ENCODE measurements around the gene EFCC1. TPM values are rescaled to one million over a fixed set of nuclear protein-coding genes. Genes with fewer than 3 reads are reported as not detected.

Gene EFCC1
- total RNA-seq, 2 donors from 2014 or later = 0.31 to 0.93 TPM

- no peak for TF ChIP-seq CTCF (conservative IDR thresholded peaks at IDR 0.05)
- peaks cover 81% of the 10 kb centered on the region for H3K27me3 Mint-ChIP-seq (ENCODE audit: insufficient read depth)
- peaks cover 60% of the 10 kb centered on the region for H3K27me3 ChIP-seq (ENCODE audit: control insufficient read depth, insufficient read depth, low read length, poor library complexity, severe bottlenecking)
- peaks cover 20% of the 10 kb centered on the region for H3K4me1 Mint-ChIP-seq
- 89 to 90% methylated on average over 17 to 19 of the region's 19 CpGs for WGBS, 2 experiments (ENCODE audit: insufficient coverage in 1 of 2, insufficient read length in 1 of 2)
- peak overlapping the region; percentile 63 for H3K4me3 Mint-ChIP-seq
- no peak overlapping the region for H3K27ac Mint-ChIP-seq
- H3K9me3 Mint-ChIP-seq = no peaks in the 10 kb centered on the region
- peak; percentile 51 for DNase-seq
- H3K4me1 ChIP-seq (ENCODE audit: control insufficient read depth, insufficient read depth, low read length) = peaks cover 13% of the 10 kb centered on the region
- H3K36me3 ChIP-seq (ENCODE audit: control insufficient read depth, insufficient read depth, low read length) = no peaks in the 10 kb centered on the region
- no peak overlapping the region for H3K27ac ChIP-seq (ENCODE audit: low read depth, low read length)
- no peak overlapping the region for H3K4me3 ChIP-seq (ENCODE audit: low read length)
- no peak overlapping the region for H3K9ac ChIP-seq (ENCODE audit: extremely low read depth, low read length, poor library complexity, severe bottlenecking)
- no peaks in the 10 kb centered on the region for H3K36me3 Mint-ChIP-seq (ENCODE audit: low read depth)
- no peaks in the 10 kb centered on the region for H3K9me3 ChIP-seq (ENCODE audit: control insufficient read depth, low read length)
These were observed 6.2 kb upstream of the EFCC1 start for GRCh38 chr3:128994581-128995546.

DNA sequence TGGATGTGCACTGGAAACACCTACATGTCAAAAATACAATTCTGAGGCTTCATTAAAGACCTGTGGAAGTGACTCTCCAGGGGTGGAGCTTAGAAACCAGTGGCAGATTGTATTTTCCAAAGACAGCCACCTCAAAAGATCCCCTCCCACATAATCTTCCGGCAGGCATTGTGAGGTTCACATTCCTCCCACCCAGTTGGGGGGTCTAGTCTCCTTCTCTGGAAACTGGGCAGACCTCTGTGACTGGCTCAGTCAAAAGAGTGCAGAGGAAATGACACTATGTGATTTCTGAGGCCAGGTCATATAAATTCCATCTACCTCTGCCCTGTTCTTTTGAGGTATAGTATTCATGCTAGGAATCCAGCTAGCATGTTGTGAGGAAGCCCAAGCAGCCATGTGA lies 5.4 kb upstream of the EFCC1 start:
- peaks cover 13% of the 10 kb centered on the region for H3K4me1 ChIP-seq (ENCODE audit: control insufficient read depth, insufficient read depth, low read length)
- Mint-ChIP-seq H3K4me1 (peaks cover 26% of the 10 kb centered on the region), H3K36me3 (ENCODE audit: low read depth) (no peaks in the 10 kb centered on the region), H3K27me3 (ENCODE audit: insufficient read depth) (peaks cover 90% of the 10 kb centered on the region), H3K9me3 (no peaks in the 10 kb centered on the region), H3K27ac (no peak overlapping the region), H3K4me3 (no peak overlapping the region)
- no peaks in the 10 kb centered on the region for H3K9me3 ChIP-seq (ENCODE audit: control insufficient read depth, low read length)
- H3K4me3 ChIP-seq (ENCODE audit: low read length) = no peak overlapping the region
- no peaks in the 10 kb centered on the region for H3K36me3 ChIP-seq (ENCODE audit: control insufficient read depth, insufficient read depth, low read length)
- WGBS, 2 experiments (ENCODE audit: insufficient coverage in 1 of 2, insufficient read length in 1 of 2) = 81% methylated on average over 1 of the region's 1 CpG; no CpG with 5 or more reads in 1 of the 2 experiments
- TF ChIP-seq CTCF (conservative IDR thresholded peaks at IDR 0.05) = no peak
- H3K27me3 ChIP-seq (ENCODE audit: control insufficient read depth, insufficient read depth, low read length, poor library complexity, severe bottlenecking) = peaks cover 69% of the 10 kb centered on the region
- no peak for DNase-seq
- no peak overlapping the region for H3K9ac ChIP-seq (ENCODE audit: extremely low read depth, low read length, poor library complexity, severe bottlenecking)
- peak overlapping the region; percentile 52 for H3K27ac ChIP-seq (ENCODE audit: low read depth, low read length)

- no peak for DNase-seq
- H3K27ac Mint-ChIP-seq = no peak overlapping the region
- TF ChIP-seq CTCF (conservative IDR thresholded peaks at IDR 0.05) = no peak
- 100% methylated on average over 1 of the region's 1 CpG for WGBS, 2 experiments (ENCODE audit: insufficient coverage in 1 of 2, insufficient read length in 1 of 2)
- Histone ChIP-seq H3K9ac (ENCODE audit: extremely low read depth, low read length, poor library complexity, severe bottlenecking) (no peak overlapping the region), H3K9me3 (ENCODE audit: control insufficient read depth, low read length) (no peaks in the 10 kb centered on the region), H3K27me3 (ENCODE audit: control insufficient read depth, insufficient read depth, low read length, poor library complexity, severe bottlenecking) (peaks cover 74% of the 10 kb centered on the region), H3K27ac (ENCODE audit: low read depth, low read length) (peak overlapping the region; percentile 52), H3K4me3 (ENCODE audit: low read length) (no peak overlapping the region), H3K36me3 (ENCODE audit: control insufficient read depth, insufficient read depth, low read length) (no peaks in the 10 kb centered on the region), H3K4me1 (ENCODE audit: control insufficient read depth, insufficient read depth, low read length) (peaks cover 13% of the 10 kb centered on the region)
- no peak overlapping the region for H3K4me3 Mint-ChIP-seq
- peaks cover 91% of the 10 kb centered on the region for H3K27me3 Mint-ChIP-seq (ENCODE audit: insufficient read depth)
- H3K9me3 Mint-ChIP-seq = no peaks in the 10 kb centered on the region
- no peaks in the 10 kb centered on the region for H3K36me3 Mint-ChIP-seq (ENCODE audit: low read depth)
- peaks cover 27% of the 10 kb centered on the region for H3K4me1 Mint-ChIP-seq
These were observed 4.9 kb upstream of the EFCC1 start for GRCh38 chr3:128996200-128996599.

Measured in endodermal cell (in vitro differentiated cells).